B cell (primary cell): ENCODE results near the gene DNAI2. TPM values are rescaled to one million over a fixed set of nuclear protein-coding genes. Genes with fewer than 3 reads are reported as not detected.

Experiments
- ATAC-seq: fragments of 200-7000 bp; cut with Tn5 transposase; one replicate; pipeline ENCODE4 v1.10.0; 2021; ENCODE audit warnings: low read depth, mild to moderate bottlenecking, moderate number of reproducible peaks, moderate library complexity
- CTCF ChIA-PET: fragments of 350-600 bp; sonication (Branson Sonifier 250); formaldehyde crosslinking; loops from one replicate; lab custom pipeline; 2021; ENCODE audit warnings: antibody characterized with exemption, inconsistent platforms; lab: Charles Lee
- POLR2A ChIA-PET: fragments of 350-600 bp; sonication (Branson Sonifier 250); formaldehyde crosslinking; loops from one replicate; lab custom pipeline; 2021; ENCODE audit warnings: antibody characterized with exemption; lab: Charles Lee
- DNase-seq: peaks from one replicate; pipeline ENCODE4 v3.0.0; 2013
- H2AFZ ChIP-seq: 2 replicates; pipeline ENCODE4 v1.6.1; 2012; ENCODE audit warnings: mild to moderate bottlenecking, low read depth, low read length; ENCODE audit not compliant: insufficient read depth, poor library complexity, severe bottlenecking
- H3K27ac ChIP-seq, 2 donors: 1 replicate in 1 of 2; 2 replicates in 1 of 2; pipeline ENCODE4 v1.5.1; 2012 to 2013; ENCODE audit warnings: low read length in 2 of 2, mild to moderate bottlenecking in 2 of 2, moderate library complexity in 1 of 2
- H3K27me3 ChIP-seq, 4 experiments: fragments of 200-600 bp in 1 of 4; sonication (generic) in 1 of 4; replicated peaks in 1 of 4; 1 replicate in 2 of 4; 2 replicates in 2 of 4; pipeline versions ENCODE4 v1.6.1 to v1.7.0; 2013 to 2016; ENCODE audit warnings: low read length in 3 of 4, mild to moderate bottlenecking in 2 of 4, mixed read lengths in 1 of 4, moderate library complexity in 1 of 4; ENCODE audit not compliant: insufficient read depth in 4 of 4, control insufficient read depth in 3 of 4; ENCODE audit errors: control extremely low read depth in 1 of 4
- H3K36me3 ChIP-seq, 2 experiments: replicated peaks in 1 of 2; 1 replicate in 1 of 2; 2 replicates in 1 of 2; pipeline versions ENCODE4 v1.6.1 to v1.7.1; 2013; ENCODE audit warnings: low read length in 1 of 2; ENCODE audit not compliant: insufficient read depth in 2 of 2, control insufficient read depth in 1 of 2; ENCODE audit errors: control extremely low read depth in 1 of 2, extremely low read depth in 1 of 2
- H3K4me1 ChIP-seq, 2 donors: fragments of 200-600 bp in 1 of 2; sonication (generic) in 1 of 2; 1 replicate in 1 of 2; 2 replicates in 1 of 2; pipeline versions ENCODE4 v1.5.1 to v1.6.1; 2013 to 2017; ENCODE audit warnings: low read length in 2 of 2; ENCODE audit not compliant: control insufficient read depth in 2 of 2, insufficient read depth in 2 of 2
- H3K4me2 ChIP-seq: replicated peaks from 2 replicates; pipeline ENCODE3; 2012; ENCODE audit warnings: mild to moderate bottlenecking, low read depth, low read length; ENCODE audit not compliant: poor library complexity, severe bottlenecking
- H3K4me3 ChIP-seq, 5 experiments: fragments of 200-600 bp in 1 of 5; sonication (generic) in 1 of 5; 1 replicate in 3 of 5; 2 replicates in 2 of 5; pipeline versions ENCODE4 v1.5.1 to v1.7.0; 2011 to 2016; ENCODE audit warnings: low read length in 4 of 5, mild to moderate bottlenecking in 4 of 5, low read depth in 2 of 5, control low read depth in 1 of 5, moderate library complexity in 1 of 5; ENCODE audit not compliant: insufficient read depth in 1 of 5; ENCODE audit errors: control extremely low read depth in 1 of 5, extremely low read depth in 1 of 5
- H3K79me2 ChIP-seq: fragments of 200-600 bp; sonication (generic); one replicate; pipeline ENCODE4 v1.6.0; 2016; ENCODE audit warnings: low read length; ENCODE audit not compliant: control insufficient read depth, insufficient read depth
- H3K9ac ChIP-seq: fragments of 200-600 bp; sonication (generic); 2 replicates; pipeline ENCODE4 v1.6.1; 2017; ENCODE audit warnings: mild to moderate bottlenecking, low read length, moderate library complexity
- H3K9me3 ChIP-seq, 3 donors: one replicate each; pipeline versions ENCODE4 v1.6.1 to v1.7.1; 2013; ENCODE audit warnings: low read length in 2 of 3; ENCODE audit not compliant: control insufficient read depth in 2 of 3, insufficient read depth in 1 of 3; ENCODE audit errors: control extremely low read depth in 1 of 3
- H4K20me1 ChIP-seq: 2 replicates; pipeline ENCODE4 v1.6.0; 2012; ENCODE audit warnings: mild to moderate bottlenecking, low read length; ENCODE audit not compliant: insufficient read depth, control insufficient read depth, poor library complexity, severe bottlenecking
- H3K27ac Mint-ChIP-seq: one replicate; pipeline ENCODE4 v1.8.0; 2021; ENCODE audit warnings: mixed read lengths
- H3K27me3 Mint-ChIP-seq: one replicate; pipeline ENCODE4 v1.8.0; 2021; ENCODE audit warnings: mixed read lengths
- H3K4me1 Mint-ChIP-seq: one replicate; pipeline ENCODE4 v1.8.0; 2021; ENCODE audit warnings: mixed read lengths
- H3K4me3 Mint-ChIP-seq: one replicate; pipeline ENCODE4 v1.8.0; 2021; ENCODE audit warnings: mixed read lengths
- H3K9me3 Mint-ChIP-seq: one replicate; pipeline ENCODE4 v1.8.0; 2022; ENCODE audit warnings: mixed read lengths; ENCODE audit not compliant: insufficient read depth
- EZH2 ChIP-seq: IDR thresholded peaks from 2 replicates; pipeline ENCODE4 v1.6.1; 2012; ENCODE audit warnings: borderline replicate concordance, low read depth, mild to moderate bottlenecking, moderate library complexity, low read length; ENCODE audit not compliant: insufficient read depth, poor library complexity, severe bottlenecking
- WGBS: methylation state at CpG from one replicate; pipeline ENCODE4 v1.1.5; 2013; ENCODE audit warnings: missing lambda C conversion rate; ENCODE audit not compliant: insufficient coverage; 5-methylcytosine and 5-hydroxymethylcytosine counted together
- intact Hi-C: fragments of 100-400 bp; cut with micrococcal nuclease; formaldehyde crosslinking; loops from one replicate; pipeline ENCODE4 v1.10.0; 2022
- polyA plus RNA-seq: library from polyadenylated mRNA; depleted of rRNA; stranded (reverse); fragments of >200 nt; gene quantifications from 2 replicates; pipeline ENCODE4 v1.2.3, GENCODE V29; 2012
- total RNA-seq, 2 donors: library from RNA; stranded (reverse); fragments of 120-200 nt in 1 of 2; gene quantifications; 1 replicate in 1 of 2; 2 replicates in 1 of 2; pipeline versions ENCODE4 v1.2.3 to v1.2.4, GENCODE V29; 2013 to 2022
- TF ChIP-seq, protein P1 (sequence below): fragments of 200-600 bp; IDR thresholded peaks from one replicate; pipeline ENCODE4 v1.8.0; 2022; ENCODE audit warnings: antibody characterized with exemption, mild to moderate bottlenecking

DNAI2 gene
- total and polyA plus RNA-seq, 2 donors (not counting 1 experiment from before 2014, with no cell fraction given): not detected

DNA sequence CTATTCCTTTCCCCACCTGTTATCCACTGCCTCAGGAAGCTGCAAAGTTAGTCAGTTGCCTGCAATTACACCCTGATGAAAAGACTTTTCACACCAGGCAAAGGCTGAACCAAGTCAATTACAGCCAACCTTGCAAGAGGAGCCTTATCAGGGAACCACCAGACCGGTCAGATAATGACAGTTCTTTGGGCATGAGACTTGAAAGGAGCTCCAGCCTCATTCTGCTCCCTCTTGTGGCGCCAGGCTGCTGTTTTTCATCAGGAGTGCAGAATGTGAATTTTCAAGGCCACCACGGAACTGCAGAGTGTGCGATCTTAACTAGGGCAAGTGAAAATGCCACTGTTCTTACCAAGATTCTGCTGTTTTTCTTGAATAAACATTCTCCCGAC lies 22.5 kb downstream of the DNAI2 start:
- TF ChIP-seq, protein P1, sequence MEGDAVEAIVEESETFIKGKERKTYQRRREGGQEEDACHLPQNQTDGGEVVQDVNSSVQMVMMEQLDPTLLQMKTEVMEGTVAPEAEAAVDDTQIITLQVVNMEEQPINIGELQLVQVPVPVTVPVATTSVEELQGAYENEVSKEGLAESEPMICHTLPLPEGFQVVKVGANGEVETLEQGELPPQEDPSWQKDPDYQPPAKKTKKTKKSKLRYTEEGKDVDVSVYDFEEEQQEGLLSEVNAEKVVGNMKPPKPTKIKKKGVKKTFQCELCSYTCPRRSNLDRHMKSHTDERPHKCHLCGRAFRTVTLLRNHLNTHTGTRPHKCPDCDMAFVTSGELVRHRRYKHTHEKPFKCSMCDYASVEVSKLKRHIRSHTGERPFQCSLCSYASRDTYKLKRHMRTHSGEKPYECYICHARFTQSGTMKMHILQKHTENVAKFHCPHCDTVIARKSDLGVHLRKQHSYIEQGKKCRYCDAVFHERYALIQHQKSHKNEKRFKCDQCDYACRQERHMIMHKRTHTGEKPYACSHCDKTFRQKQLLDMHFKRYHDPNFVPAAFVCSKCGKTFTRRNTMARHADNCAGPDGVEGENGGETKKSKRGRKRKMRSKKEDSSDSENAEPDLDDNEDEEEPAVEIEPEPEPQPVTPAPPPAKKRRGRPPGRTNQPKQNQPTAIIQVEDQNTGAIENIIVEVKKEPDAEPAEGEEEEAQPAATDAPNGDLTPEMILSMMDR: no peak
- no peak for TF ChIP-seq EZH2
- Histone ChIP-seq H3K4me2 (no peak overlapping the region), H3K79me2 (no peaks in the 10 kb centered on the region), H3K4me3 (no peak overlapping the region), H2AFZ (no peak overlapping the region), H3K27me3 (peaks cover 0 to 16% (median 7%) of the 10 kb centered on the region in 4 experiments), H3K9me3 (peaks cover 0 to 6% (median 0%) of the 10 kb centered on the region in 3 donors), H3K4me1 (no peaks in the 10 kb centered on the region), H3K9ac (no peak overlapping the region), H3K27ac (no peak overlapping the region), H4K20me1 (no peaks in the 10 kb centered on the region), H3K36me3 (no peaks in the 10 kb centered on the region)
- Mint-ChIP-seq H3K27ac (no peak overlapping the region), H3K4me3 (no peak overlapping the region), H3K4me1 (no peaks in the 10 kb centered on the region), H3K27me3 (peaks cover 15% of the 10 kb centered on the region), H3K9me3 (no peaks in the 10 kb centered on the region)
- ATAC-seq: no peak
- intact Hi-C loops: no loop called here
- CTCF ChIA-PET: no interaction called here
- POLR2A ChIA-PET: no interaction called here
- WGBS: 13% methylated on average over 4 of the region's 5 CpGs
- no peak for DNase-seq

GRCh38 chr17:74297941-74298340 lies 23.9 kb downstream of the DNAI2 start:
- no peak overlapping the region for H3K4me3 Mint-ChIP-seq
- H2AFZ ChIP-seq: no peak overlapping the region
- intact Hi-C loops: no loop called here
- no peaks in the 10 kb centered on the region for H3K79me2 ChIP-seq
- H3K4me3 ChIP-seq: no peak overlapping the region
- no peak overlapping the region for H3K4me2 ChIP-seq
- peaks cover 0 to 16% (median 7%) of the 10 kb centered on the region in 4 experiments for H3K27me3 ChIP-seq
- DNase-seq (no peak), ATAC-seq (no peak)
- H3K36me3 ChIP-seq: no peaks in the 10 kb centered on the region
- WGBS: 70% methylated on average over 3 of the region's 4 CpGs
- no peaks in the 10 kb centered on the region for H3K9me3 Mint-ChIP-seq
- ChIA-PET CTCF (no interaction called here), POLR2A (no interaction called here)
- H3K4me1 ChIP-seq: no peaks in the 10 kb centered on the region
- H3K4me1 Mint-ChIP-seq: no peaks in the 10 kb centered on the region
- no peak overlapping the region for H3K27ac Mint-ChIP-seq
- H4K20me1 ChIP-seq: no peaks in the 10 kb centered on the region
- H3K9me3 ChIP-seq: peaks cover 0 to 6% (median 0%) of the 10 kb centered on the region in 3 donors
- H3K9ac ChIP-seq: no peak overlapping the region
- TF ChIP-seq, protein P1: no peak
- no peak for TF ChIP-seq EZH2
- peaks cover 15% of the 10 kb centered on the region for H3K27me3 Mint-ChIP-seq
- no peak overlapping the region for H3K27ac ChIP-seq
